ENCODE results near the gene HNRNPF. TPM values are rescaled to one million over a fixed set of nuclear protein-coding genes. Genes with fewer than 3 reads are reported as not detected.

Gene HNRNPF
- total and polyA plus RNA-seq, 2 of the 8 experiments (the other 6 are each of a cell fraction or from before 2014, with no cell fraction given) = 209 to 389 TPM

GRCh38 chr10:43376046-43376635 lies 32.8 kb downstream of the HNRNPF start (continued):
- TF ChIP-seq JUN (IDR thresholded peaks at IDR 0.05; ENCODE audit: low read depth, low read length) (no peak), CBX5 (IDR thresholded peaks at IDR 0.05; ENCODE audit: low read depth, low read length) (no peak), CTBP2 (IDR thresholded peaks at IDR 0.05; ENCODE audit: borderline replicate concordance, insufficient read depth, insufficient read length, low read length) (no peak), SP4 (IDR thresholded peaks at IDR 0.05; ENCODE audit: low read length) (no peak), BACH1 (IDR thresholded peaks at IDR 0.05; ENCODE audit: low read length) (no peak), RXRA (IDR thresholded peaks at IDR 0.05; ENCODE audit: insufficient read depth, low read depth, low read length) (no peak), EZH2 (IDR thresholded peaks at IDR 0.05; ENCODE audit: low read depth, low read length, severe bottlenecking) (no peak), KDM4A (IDR thresholded peaks at IDR 0.05; ENCODE audit: low read depth, low read length, severe bottlenecking) (no peak), GABPA (IDR thresholded peaks at IDR 0.05; ENCODE audit: borderline replicate concordance, insufficient read depth, low read length) (no peak), NRF1 (IDR thresholded peaks at IDR 0.05; ENCODE audit: low read depth, low read length) (no peak), CBX8 (IDR thresholded peaks at IDR 0.05; ENCODE audit: borderline replicate concordance, low read depth, low read length) (no peak)

Data from H1 (cell line).